Activated T-helper 1 cell treated with anti-CD3 and anti-CD28 coated beads, Interleukin-12 subunit alpha, Interleukin-12 subunit beta, Interleukin-2, Interleukin-4 antibody, amounts not matched to agents 30 ng/mL and 10 ng/mL and 1 ng/mL, durations not matched to agents 14 hours and 24 hours and 36 hours (primary cell): ENCODE measurements around the gene IFNB1. TPM values are rescaled to one million over a fixed set of nuclear protein-coding genes. Genes with fewer than 3 reads are reported as not detected.

Experiments used
- DNase-seq: peaks from one replicate; pipeline ENCODE4 v3.0.0; 2021; ENCODE audit warnings: low spot score
- H3K27ac Mint-ChIP-seq: one replicate; pipeline ENCODE4 v1.8.0; 2021; ENCODE audit warnings: mild to moderate bottlenecking, mixed read lengths
- H3K27me3 Mint-ChIP-seq: one replicate; pipeline ENCODE4 v1.8.0; 2022; ENCODE audit warnings: mild to moderate bottlenecking, moderate library complexity, mixed read lengths; ENCODE audit not compliant: insufficient read depth
- H3K36me3 Mint-ChIP-seq: one replicate; pipeline ENCODE4 v1.8.0; 2021; ENCODE audit warnings: low read depth, mixed read lengths
- H3K4me1 Mint-ChIP-seq: one replicate; pipeline ENCODE4 v1.8.0; 2021; ENCODE audit warnings: low read depth, mixed read lengths
- H3K4me3 Mint-ChIP-seq: one replicate; pipeline ENCODE4 v1.8.0; 2021; ENCODE audit warnings: mild to moderate bottlenecking, moderate library complexity, mixed read lengths
- H3K9me3 Mint-ChIP-seq: one replicate; pipeline ENCODE4 v1.8.0; 2021; ENCODE audit warnings: mixed read lengths
- intact Hi-C: fragments of 100-400 bp; cut with micrococcal nuclease; formaldehyde crosslinking; loops from one replicate; pipeline ENCODE4 v1.15.1; 2024
- total RNA-seq: library from RNA; stranded (reverse); gene quantifications from 2 replicates; pipeline ENCODE4 v1.2.3, GENCODE V29; 2022

The IFNB1 gene
- total RNA-seq: 0.23 TPM in 1 of 2 replicates, not detected in the other

DNA sequence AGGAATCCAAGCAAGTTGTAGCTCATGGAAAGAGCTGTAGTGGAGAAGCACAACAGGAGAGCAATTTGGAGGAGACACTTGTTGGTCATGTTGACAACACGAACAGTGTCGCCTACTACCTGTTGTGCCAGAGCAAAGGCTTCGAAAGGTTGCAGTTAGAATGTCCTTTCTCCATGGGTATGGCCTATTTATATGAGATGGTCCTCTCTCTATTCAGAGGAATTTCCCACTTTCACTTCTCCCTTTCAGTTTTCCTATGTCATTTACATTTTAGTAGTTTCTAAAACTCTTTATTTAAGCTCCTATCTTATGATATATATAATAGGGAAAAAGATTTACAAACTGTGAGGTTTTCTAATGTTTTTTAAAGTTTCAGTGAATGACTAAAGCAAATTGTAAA lies at the start of gene IFNB1:
TSS of gene IFNB1 (minus strand) at position 162 of the 400 bp plus-strand sequence. CDS start at position 89, 73 bp downstream.
- peaks cover 16% of the 10 kb centered on the region for H3K27me3 Mint-ChIP-seq
- peaks cover 27% of the 10 kb centered on the region for H3K4me1 Mint-ChIP-seq
- H3K27ac Mint-ChIP-seq: no peak within 1 kb of the TSS
- no peak within 1 kb of the TSS for H3K4me3 Mint-ChIP-seq
- intact Hi-C loops: loop anchor here (5.0 kb wide), 1 partner anchor 35 kb away; no protein-coding TSS in a partner anchor
- no peaks in the 10 kb centered on the region for H3K36me3 Mint-ChIP-seq
- H3K9me3 Mint-ChIP-seq: peaks cover 4% of the 10 kb centered on the region
- no peak for DNase-seq

DNA sequence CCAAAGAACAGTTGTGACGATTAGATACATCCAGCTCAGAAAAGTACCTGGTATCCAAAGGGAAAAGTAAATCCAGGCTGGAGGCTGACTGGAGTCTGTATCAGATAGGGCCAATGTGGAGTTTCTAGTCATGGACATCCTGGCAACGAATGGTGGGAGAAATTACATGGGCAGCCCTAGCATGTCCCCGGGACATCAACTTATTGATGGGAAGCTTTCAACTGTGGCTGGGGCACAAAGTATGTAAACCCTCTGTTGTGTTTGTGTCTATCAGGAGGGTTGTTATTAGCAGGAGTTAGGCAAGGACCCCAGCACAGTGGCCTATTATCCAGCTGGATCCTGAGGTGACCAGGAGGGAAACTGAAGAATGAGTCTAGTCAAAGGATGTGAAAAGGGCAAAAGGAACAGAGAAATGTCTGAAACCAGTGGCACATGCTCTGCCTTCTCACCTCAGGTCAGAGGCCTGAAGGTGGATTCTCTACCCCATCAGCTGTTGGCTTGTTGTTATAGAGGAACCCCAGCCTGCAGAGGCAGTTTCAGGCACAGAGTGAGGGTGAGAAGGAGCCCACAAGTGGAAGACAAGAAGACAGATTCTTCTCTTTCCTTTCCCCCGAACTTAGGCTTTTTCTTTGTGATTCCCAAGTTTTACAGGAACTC lies 44.0 kb upstream of the IFNB1 start:
- Mint-ChIP-seq H3K27ac (no peak overlapping the region), H3K36me3 (no peaks in the 10 kb centered on the region), H3K27me3 (peaks cover 35% of the 10 kb centered on the region), H3K4me1 (peaks cover 5% of the 10 kb centered on the region), H3K9me3 (peaks cover 4% of the 10 kb centered on the region), H3K4me3 (no peak overlapping the region)
- intact Hi-C loops: no loop called here
- no peak for DNase-seq

DNA sequence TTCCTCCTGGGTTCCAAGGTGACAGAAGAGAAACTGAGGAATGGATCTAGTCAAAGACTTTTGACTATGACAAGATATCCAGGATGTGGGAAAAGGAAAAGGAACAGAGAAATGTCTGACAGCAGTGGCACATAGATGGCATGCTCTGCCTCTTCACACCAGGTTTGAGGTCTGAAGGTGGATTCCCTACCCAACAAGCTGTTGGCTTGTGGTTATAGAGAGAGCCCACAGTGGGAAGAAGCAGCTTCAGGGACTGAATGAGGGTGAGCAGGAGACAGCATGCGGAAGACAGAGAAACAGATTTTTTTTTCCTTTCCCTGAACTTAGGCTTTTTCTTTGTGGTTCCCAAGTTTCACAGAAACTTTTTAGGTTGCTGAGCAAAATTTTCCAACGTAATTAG lies 43.3 kb upstream of the IFNB1 start:
- no peak for DNase-seq
- H3K36me3 Mint-ChIP-seq: no peaks in the 10 kb centered on the region
- H3K4me1 Mint-ChIP-seq: peaks cover 5% of the 10 kb centered on the region
- intact Hi-C loops: no loop called here
- no peak overlapping the region for H3K4me3 Mint-ChIP-seq
- peaks cover 35% of the 10 kb centered on the region for H3K27me3 Mint-ChIP-seq
- H3K9me3 Mint-ChIP-seq: no peaks in the 10 kb centered on the region
- H3K27ac Mint-ChIP-seq: no peak overlapping the region

DNA sequence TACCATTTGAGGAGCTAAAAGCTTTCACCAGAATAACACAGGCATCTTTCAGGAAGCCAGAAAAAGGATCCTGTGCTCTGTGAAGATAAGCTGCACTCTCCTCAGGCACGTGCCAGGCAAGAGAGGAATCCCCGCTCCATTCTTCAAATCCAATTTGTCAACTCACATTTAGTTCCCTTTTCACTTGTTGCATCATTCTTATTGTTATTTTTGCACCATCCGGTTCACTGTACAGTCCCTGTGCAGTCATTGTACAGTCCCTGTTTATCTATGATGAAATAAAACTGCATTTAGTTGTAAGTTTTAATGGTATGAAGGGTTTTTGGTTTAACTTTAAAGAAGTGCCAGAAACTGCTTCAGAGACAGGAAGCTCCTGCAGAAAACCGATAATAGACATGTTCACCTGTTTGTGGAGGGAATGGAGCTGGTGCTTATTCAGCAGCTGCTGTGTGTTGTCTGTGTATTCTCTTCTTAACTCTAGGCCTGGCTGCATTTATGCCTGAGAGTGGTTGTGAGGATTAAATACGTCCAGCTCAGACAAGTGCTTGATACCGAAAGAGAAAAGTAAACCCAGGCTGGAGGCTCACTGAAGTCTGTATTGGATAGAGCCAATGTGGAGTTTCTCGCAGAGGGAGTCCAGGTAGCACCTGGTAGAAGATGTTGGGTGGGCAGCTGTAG lies 41.5 kb upstream of the IFNB1 start:
- Mint-ChIP-seq H3K4me1 (peaks cover 5% of the 10 kb centered on the region), H3K4me3 (no peak overlapping the region), H3K27ac (no peak overlapping the region), H3K36me3 (no peaks in the 10 kb centered on the region), H3K9me3 (no peaks in the 10 kb centered on the region), H3K27me3 (peaks cover 34% of the 10 kb centered on the region)
- intact Hi-C loops: loop anchor here (10.0 kb wide), 1 partner anchor 1654 kb away; no protein-coding TSS in a partner anchor
- no peak for DNase-seq

DNA sequence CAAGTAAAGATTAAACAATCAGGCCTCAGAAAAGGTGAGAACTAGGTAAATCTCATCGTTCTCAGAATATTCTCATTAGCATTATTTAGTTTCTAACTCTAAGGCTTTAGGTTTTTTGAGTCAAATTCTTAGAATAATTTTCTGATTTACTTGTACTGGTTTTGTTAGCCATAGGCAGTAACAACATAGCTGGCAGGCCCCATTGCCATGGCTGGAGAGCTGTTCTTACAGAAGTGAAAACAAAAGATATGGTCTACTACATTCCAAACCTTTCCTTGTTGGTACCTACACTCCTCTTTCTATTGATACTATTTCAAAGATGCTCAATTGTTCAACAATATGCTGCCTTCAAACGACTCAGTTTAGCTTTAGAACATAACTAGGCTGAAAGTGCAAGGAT lies 36.6 kb upstream of the IFNB1 start:
- Mint-ChIP-seq H3K27ac (no peak overlapping the region), H3K36me3 (no peaks in the 10 kb centered on the region), H3K9me3 (no peaks in the 10 kb centered on the region), H3K27me3 (peaks cover 25% of the 10 kb centered on the region), H3K4me3 (no peak overlapping the region), H3K4me1 (no peaks in the 10 kb centered on the region)
- DNase-seq: no peak
- intact Hi-C loops: loop anchor here (5.0 to 10.0 kb wide), 3 partner anchors 37 to 1650 kb away; partner anchors contain the start of gene IFNB1

DNA sequence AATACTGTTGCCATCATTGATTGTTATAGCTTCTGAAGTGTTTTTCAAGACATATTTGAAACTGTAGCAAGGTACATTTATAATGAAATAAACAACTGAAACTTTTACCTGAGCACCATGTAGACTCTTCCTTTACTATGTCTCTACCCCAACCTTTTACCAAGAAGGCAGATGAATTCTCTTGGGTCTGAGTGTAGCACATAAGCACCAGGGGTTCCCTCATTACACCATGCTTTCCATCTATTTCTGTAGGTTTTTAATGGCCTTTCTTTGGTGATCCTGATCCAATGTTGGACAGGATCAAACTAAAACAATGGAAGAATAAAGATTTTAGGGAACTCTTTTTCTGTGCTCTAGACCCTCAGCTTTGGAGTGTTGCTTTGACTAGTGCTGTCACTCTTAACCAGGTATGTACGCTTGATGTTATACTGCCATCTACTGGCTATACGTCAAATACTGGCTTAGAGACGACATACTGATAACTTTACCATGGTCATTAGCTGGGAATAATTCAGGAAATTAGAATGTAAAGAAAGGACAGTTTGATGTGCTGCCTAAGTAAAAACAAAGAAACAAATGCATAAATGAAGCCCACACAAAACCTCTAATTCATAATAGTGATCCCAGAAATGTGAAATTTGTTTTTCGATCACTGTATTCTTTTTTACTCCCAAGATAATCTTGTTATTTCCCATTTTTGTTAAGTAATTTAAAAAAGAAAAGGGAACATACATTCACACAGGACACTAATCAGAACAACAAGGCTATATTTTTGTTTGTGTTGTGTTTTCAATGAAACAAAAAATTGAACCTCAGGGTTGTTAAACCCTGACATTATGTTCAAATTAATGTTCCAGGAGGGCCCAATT lies 33.2 kb upstream of the IFNB1 start:
- DNase-seq: no peak
- H3K4me1 Mint-ChIP-seq: no peaks in the 10 kb centered on the region
- no peaks in the 10 kb centered on the region for H3K36me3 Mint-ChIP-seq
- no peak overlapping the region for H3K4me3 Mint-ChIP-seq
- intact Hi-C loops: loop anchor here (1.0 to 10.0 kb wide), 8 partner anchors 34 to 1646 kb away; partner anchors contain the start of genes HACD4 and IFNB1
- no peak overlapping the region for H3K27ac Mint-ChIP-seq
- H3K9me3 Mint-ChIP-seq: no peaks in the 10 kb centered on the region
- peaks cover 9% of the 10 kb centered on the region for H3K27me3 Mint-ChIP-seq

DNA sequence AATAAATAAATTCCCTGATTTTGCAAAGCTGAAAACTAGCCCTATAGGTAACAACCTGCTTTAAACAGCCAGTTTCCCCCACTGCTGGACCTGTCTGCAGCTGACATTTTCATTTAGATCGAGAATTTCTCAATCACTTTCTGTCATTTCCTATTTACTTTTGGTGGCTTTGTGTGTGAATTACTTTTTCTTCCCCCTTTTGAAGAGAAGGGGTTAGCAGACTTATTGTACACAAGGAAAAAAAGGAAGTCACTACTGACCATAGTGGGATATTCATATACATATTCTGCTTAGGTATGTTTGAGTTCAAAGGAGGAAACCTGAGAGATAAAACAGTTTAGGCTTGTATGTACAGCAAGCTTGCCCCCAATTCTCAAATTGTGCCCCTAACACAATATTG lies 27.0 kb upstream of the IFNB1 start:
- DNase-seq: no peak
- Mint-ChIP-seq H3K27ac (no peak overlapping the region), H3K4me3 (no peak overlapping the region), H3K36me3 (no peaks in the 10 kb centered on the region), H3K9me3 (no peaks in the 10 kb centered on the region), H3K4me1 (peaks cover 6% of the 10 kb centered on the region), H3K27me3 (peaks cover 9% of the 10 kb centered on the region)
- intact Hi-C loops: no loop called here

DNA sequence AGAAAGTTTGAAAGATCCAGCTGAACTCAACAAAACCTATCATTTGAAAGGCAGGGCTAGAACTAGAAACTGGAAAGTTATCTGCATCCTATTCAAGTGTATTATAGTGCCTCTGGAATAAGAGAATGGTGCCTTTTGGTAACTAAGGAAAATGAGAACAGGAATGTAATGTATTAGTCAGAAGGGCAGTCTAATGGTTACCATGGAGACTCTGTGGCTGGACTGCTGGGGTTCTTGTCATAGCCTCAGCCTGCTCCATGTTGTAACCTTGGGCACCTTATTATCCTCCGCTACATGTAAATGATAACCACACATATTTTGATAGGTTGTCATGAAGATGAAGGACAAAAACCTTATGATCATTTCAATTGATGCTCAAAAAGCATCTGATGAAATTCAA lies 24.6 kb upstream of the IFNB1 start:
- no peak for DNase-seq
- H3K4me3 Mint-ChIP-seq: no peak overlapping the region
- peaks cover 10% of the 10 kb centered on the region for H3K4me1 Mint-ChIP-seq
- H3K27me3 Mint-ChIP-seq: peaks cover 9% of the 10 kb centered on the region
- no peaks in the 10 kb centered on the region for H3K9me3 Mint-ChIP-seq
- no peak overlapping the region for H3K27ac Mint-ChIP-seq
- H3K36me3 Mint-ChIP-seq: no peaks in the 10 kb centered on the region
- intact Hi-C loops: no loop called here

DNA sequence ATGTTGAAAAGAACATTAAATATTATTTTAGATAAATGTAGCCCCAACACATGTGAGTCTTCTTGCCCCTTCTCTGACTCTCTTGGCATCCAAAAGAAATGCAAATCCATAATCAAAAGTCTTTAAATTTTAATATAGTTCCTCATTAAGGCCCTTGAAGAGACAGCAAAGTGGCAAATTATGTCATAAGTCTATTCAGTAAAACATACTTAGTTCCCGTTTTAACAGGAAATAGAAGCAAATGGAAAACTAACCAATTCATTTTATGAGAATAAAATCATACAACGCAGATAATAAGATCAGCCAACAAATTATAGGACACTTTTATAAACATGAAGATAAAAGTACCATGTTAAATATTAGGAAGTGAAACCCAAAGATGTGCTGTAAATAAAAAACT lies 20.1 kb upstream of the IFNB1 start:
- intact Hi-C loops: loop anchor here (5.0 kb wide), 2 partner anchors 476 to 546 kb away; partner anchors contain the start of gene MLLT3
- no peak for DNase-seq
- Mint-ChIP-seq H3K27me3 (peaks cover under 1% of the 10 kb centered on the region), H3K4me1 (peaks cover 29% of the 10 kb centered on the region), H3K4me3 (no peak overlapping the region), H3K9me3 (no peaks in the 10 kb centered on the region), H3K36me3 (no peaks in the 10 kb centered on the region), H3K27ac (no peak overlapping the region)

DNA sequence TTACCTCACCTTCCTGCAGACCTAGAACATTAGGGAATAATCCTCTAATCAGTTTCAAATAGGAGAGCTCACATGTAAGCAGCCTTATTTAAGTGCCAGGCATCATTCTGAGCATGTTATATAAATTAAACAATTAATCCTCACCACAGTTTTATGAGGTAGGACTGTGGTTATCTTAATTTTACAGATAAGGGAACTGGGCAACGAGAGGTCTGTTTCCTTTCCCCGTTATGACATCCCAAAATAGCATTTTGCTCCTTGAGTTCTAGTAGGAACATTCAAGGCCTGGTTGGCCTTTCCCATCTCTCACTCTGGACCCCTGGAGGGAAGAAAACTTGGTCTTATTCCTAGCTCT lies 19.1 kb upstream of the IFNB1 start:
- peak overlapping the region; percentile 54 for H3K4me3 Mint-ChIP-seq
- peak overlapping the region; percentile 15 for H3K27ac Mint-ChIP-seq
- H3K4me1 Mint-ChIP-seq: peaks cover 35% of the 10 kb centered on the region
- intact Hi-C loops: loop anchor here (1.0 to 5.0 kb wide), 6 partner anchors 15 to 888 kb away; partner anchors contain the start of genes HACD4 and MLLT3
- H3K27me3 Mint-ChIP-seq: no peaks in the 10 kb centered on the region
- H3K36me3 Mint-ChIP-seq: no peaks in the 10 kb centered on the region
- H3K9me3 Mint-ChIP-seq: no peaks in the 10 kb centered on the region
- no peak for DNase-seq

DNA sequence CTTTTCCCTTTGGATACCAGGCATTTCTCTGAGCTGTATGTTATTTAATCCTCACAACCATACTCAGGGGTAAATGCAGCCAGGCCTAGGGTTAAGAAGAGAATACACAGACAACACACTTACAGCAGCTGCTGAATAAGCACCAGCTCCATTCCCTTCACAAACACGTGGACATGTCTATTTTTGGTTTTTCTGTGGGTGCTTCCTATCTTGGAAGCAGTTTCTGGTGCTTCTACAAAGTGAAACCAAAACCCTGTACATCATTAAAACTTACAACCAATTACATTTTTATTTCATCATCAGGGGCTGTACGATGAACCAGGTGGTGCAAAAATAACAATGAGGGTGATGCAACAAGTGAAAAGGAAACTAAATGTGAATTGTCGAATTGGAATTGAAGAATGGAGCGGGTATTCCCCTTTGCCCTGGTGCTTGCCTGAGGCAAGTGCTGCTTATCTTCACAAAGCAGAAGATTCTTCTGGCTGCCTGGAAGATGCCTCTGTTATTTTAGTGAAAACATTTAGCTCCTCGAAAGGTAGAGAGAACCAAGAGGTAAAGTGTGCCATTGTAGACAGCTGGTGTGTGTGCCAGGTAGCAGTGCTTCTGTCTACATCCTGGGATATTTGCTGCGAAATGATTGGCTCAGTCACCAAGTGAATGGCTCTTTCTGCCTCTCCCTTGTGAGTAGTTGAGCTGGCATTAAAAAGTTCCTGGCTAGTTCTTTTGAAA lies 18.6 kb upstream of the IFNB1 start:
- no peaks in the 10 kb centered on the region for H3K27me3 Mint-ChIP-seq
- H3K4me3 Mint-ChIP-seq: peak overlapping the region; percentile 54
- H3K4me1 Mint-ChIP-seq: peaks cover 35% of the 10 kb centered on the region
- H3K9me3 Mint-ChIP-seq: no peaks in the 10 kb centered on the region
- intact Hi-C loops: loop anchor here (1.0 to 5.0 kb wide), 6 partner anchors 14 to 887 kb away; partner anchors contain the start of genes HACD4 and MLLT3
- H3K27ac Mint-ChIP-seq: peak overlapping the region; percentile 56
- H3K36me3 Mint-ChIP-seq: no peaks in the 10 kb centered on the region
- DNase-seq: peak; percentile 38

DNA sequence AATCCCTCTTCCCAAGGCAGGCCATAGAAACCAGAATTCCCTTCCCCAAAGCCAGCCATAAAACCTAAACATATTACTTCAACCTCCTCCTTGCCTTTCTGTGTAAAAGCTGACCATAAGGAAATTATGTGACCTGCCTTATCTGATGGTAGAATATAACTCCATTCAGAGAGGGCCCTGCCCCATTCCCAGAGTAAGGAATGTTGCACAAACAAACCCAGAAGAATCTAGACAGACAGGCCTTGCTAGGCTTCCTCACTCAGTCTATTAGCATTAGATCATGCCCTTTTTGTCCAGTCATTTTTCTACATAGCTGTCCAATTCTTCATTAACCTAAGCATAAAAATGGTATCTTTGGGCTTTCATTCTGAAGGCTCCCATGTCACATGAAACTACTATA lies 17.8 kb upstream of the IFNB1 start:
- Mint-ChIP-seq H3K27ac (peak overlapping the region; percentile 56), H3K36me3 (no peaks in the 10 kb centered on the region), H3K4me3 (no peak overlapping the region), H3K4me1 (peaks cover 31% of the 10 kb centered on the region), H3K27me3 (no peaks in the 10 kb centered on the region), H3K9me3 (no peaks in the 10 kb centered on the region)
- intact Hi-C loops: loop anchor here (5.0 kb wide), 2 partner anchors 473 to 543 kb away; partner anchors contain the start of gene MLLT3
- no peak for DNase-seq
